OCI-M2 (cell line): ENCODE data around the gene PRR9.
"Not testable (repeated sequence)": the region's sequence is repeated elsewhere in the genome, so short reads cannot be mapped to it uniquely, and the experiment has no call there.

Experiments
- DNase-seq: peaks from one replicate; lab custom pipeline; 2025; ENCODE audit not compliant: unreplicated experiment; lab: John Stamatoyannopoulos, UW

The PRR9 gene, protein sequence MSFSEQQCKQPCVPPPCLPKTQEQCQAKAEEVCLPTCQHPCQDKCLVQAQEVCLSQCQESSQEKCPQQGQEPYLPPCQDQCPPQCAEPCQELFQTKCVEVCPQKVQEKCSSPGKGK

DNA sequence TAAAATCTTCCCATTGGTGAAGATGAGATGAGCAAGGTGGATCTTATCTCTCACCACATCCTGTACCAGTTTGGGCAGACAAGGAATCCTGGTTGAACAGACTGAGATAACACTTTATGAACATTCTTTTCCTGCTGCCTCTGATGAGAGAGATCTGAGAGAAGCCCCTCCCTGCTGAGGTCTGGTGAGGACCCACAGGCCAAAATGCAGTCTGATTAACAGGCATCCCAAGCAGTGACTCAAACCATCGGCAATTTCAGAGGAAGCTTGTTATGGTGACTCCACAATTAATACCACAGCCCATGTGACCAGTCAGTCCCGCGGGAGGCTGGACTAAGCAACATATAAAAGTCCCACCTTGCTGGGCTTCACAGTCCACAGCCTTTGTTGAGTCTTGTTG lies at the start of gene PRR9:
Gene PRR9 (plus strand): TSS at position 373 of the 400 bp plus-strand sequence. CDS start 561 bp downstream, outside the sequence.
- DNase-seq, result no peak

DNA sequence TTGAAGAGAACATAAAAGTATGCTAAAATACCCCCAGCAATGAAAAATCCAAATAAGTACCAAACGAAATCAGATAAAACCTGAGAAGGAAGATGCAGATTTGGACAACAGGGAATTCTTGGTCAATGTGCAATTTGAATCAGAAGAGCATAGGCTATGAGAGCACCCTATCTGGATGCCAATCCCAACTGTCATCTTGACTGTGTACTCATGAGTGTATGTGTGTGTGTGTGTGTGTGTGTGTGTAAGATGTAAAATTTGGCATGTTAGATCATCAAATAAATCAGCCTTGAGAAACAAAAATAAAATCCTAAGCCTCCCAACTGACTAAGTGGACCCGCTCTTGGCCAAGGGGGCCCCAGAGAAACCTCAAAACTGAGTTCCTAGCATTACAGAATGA lies 48.7 kb upstream of the PRR9 start:
- DNase-seq, result no peak

DNA sequence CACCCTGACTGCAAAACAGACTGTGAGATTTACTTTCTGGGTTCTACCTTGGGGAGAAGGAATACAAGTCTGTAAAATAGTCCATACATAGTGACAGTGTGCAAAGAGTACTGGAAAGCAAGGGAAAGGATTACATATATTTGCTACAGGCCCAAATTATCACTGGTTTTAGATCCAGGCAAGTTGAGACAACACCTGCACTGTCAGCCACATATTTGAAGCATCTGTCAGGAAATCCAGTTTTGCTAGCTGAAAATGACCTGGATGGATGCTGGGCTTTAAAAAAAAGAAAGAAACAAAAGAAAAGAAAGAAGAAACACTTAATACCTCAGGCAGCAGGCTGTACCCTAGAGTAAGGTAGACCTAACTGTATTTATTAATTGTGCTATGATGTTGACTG lies 42.8 kb upstream of the PRR9 start:
- no peak for DNase-seq

DNA sequence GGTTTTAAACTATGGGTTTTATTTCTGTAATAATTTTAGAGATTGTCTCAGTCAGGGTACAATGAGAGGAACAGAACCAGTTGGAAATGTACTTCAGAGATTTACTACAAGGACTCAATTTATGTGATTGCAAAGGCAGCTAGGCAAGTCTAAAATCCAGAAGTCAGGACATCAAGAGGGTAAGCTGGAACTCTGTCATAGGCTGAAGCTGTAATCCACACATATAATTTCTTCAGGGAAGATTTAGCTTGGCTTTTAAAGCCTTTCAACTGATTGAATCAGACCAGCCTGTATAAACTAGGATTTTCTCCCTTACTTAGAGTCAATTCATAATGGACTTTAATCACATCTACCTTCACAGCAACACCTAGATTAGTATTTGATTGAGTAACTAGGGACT lies 38.5 kb upstream of the PRR9 start:
- DNase-seq, result no peak

DNA sequence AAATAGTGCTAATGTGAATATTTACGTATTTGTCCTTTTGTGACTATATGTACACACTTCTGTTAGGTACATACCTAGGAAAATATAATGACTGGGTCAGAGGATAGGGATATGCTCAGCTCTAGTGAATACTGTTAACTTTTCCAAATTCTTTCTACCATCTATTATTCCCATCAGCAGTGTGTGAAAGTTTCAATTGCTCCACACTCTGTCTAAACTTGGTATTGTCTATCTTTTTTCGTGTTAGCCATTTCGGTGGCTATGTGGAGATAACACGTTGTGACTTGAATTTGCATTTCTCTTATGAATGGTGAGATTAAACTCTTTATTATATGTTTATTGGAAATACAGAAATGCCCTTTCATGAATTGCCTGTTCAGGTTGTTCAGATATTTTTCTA lies 36.8 kb upstream of the PRR9 start:
- no peak for DNase-seq

DNA sequence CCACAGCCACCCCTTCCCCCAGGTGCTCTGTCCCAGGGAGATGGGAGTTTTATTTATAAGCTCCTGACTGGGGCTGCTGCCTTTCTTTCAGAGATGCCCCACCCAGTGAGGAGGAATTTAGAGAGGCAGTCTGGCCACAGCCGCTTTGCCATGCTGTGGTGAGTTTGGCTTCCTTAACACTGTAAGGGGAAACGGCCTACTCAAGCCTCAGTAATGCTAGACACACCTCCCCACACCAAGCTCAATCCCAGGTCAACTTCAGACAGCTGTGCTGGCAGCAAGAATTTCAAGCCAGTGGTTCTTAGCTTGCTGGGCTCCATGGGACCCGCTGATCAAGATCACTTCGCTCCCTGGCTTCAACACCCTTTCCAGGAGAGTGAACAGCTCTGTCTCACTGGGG lies 29.1 kb upstream of the PRR9 start:
- not testable (repeated sequence) for DNase-seq

DNA sequence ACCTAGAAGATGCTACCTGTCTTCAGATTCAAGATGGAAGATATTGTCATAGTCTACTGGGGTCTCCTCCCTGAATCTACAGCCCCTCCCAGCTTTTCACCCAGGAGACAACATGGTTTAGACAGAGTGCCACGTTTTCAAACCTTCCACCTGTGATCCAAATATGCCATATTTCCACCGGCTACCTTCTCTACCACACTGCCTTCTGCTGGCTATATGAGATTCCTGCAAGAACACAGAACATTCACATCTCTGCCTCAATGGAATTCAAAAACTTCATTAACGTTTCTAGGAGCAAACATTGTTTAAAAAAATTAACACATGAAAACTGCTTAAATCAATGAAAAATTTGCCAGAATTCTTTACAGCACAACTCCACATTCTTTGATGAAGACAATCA lies 27.0 kb upstream of the PRR9 start:
- DNase-seq, result no peak

DNA sequence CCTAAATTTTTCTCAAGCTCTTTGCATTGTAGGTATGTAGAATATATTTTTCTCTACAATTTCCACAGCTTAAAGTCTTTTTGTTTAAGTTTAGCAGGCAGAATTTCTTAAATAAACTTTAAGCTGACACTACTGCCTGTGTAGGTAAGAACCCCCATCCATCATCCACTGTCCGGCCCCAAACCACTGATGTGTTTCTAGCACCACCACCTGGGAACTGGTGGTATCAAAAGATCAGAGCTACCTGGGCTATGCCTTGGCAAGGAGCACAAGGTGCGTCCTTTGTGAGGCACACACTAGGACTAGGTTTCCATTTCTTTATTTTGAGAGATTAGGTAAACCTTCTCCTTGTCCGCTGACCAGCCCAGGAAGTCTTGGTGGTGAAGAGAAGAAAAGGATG lies 24.7 kb upstream of the PRR9 start:
- no peak for DNase-seq

DNA sequence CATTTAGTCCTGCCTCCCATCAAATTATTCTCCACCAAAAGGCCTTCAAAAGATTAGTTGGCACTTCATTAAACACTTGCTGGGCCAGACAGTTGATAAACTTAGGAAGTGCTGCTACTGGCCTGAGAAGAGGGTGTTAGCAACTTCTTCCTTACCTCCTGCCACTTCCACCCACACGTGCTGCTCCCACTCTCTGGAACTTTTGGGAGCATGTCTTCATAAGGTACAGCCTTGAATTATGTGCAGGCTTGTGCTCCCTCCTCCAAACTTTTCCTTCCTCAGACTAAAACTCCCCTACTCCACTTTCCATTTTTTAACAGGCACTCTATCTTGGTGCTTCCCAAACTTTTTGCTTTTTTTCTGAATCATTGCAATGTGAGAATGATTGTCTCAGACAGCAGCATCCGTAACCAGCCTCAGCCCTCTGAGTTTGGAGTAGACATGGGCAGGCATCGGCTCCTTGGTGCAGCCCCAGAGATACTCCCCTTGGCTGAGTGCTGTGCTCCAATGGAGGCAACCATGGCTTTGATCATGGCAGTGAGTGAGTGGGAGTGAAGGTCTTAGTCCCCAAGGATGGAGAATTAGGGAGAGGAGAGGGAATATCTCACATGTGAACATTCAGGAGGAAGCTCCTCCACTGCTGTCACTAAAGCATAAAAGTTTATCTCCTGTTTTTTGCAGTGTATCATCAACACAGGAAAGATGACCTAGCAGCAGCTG lies 22.9 kb upstream of the PRR9 start:
- DNase-seq, result no peak

DNA sequence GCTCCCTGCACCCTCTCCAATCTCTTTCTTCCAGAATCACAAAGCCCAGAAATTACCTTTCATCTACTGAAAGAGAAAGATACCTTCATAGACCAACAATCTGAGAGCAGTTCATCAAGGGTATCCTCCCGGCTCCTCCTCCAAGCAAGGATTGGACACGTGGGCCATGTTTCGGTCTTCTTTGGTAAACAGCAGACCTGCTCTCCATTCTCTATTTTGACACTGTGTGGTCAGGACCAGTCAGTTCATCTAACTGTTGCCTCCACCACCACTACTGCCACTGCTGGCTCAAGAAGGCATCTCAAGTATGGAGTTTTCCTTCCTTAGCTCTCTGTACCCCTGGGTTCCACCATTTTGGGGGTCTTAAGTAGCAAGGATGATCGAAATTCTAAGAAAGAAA lies 22.2 kb upstream of the PRR9 start:
- no peak for DNase-seq

DNA sequence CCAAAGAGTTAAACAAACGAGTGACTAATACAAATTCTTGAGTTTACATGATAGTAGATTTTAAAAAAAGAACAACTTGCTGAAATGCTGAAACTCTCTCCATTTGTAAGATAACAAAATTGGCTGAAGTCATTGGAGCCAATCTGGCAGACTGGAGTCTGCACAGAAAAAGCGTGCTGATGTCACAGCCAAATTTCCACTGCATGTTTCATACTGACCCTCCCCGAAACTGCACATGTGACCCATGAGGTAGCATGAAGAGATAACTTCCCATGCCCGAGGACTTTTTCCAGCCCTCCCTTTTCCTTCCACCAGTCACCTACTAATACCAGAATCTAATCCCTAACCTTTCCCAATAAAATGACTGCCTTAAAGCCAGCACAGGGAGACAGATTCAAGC lies 15.4 kb upstream of the PRR9 start:
- DNase-seq, result no peak

DNA sequence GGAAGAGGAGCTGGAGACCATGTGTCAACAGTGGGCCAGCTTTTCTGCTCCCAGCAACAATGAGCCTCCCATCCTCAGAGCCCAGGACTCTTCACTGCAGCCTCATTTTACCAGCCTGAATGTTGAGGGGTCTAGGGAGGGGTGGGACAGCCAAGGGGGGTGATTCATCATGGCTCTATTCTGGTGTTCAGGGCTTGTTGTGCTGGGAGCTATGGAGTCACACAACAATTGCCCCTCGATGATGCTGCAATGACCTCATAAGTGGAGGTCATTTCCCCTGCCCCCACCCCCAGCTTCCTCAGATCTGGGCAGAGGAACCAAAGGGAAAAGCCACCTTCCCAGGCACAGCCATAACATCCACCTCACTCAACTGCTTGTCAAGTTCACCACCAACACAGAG lies 14.3 kb upstream of the PRR9 start, which contains the start of gene LELP1:
Gene LELP1 (plus strand): TSS at position 301 of the 400 bp plus-strand sequence. CDS start 1,278 bp downstream, outside the sequence.
- no peak for DNase-seq

DNA sequence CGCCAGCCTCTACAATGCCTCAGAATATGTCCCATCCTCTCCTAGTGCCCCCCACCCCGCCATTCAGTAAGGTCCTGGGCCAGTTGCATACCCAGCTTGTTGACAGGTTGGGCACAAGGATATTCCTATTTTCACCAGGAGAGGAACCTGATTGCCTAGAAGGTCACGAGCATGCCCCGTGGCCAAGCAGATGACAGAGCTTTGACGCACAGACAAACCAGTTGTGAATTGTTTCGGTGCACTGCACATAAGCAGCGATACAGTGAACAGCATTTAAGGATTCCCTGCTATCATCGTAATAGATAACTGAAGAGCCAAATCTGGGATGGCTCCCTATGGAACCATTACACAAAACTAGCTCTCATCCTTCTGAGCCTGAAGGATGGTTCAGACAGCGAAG lies 10.8 kb upstream of the PRR9 start:
- no peak for DNase-seq

DNA sequence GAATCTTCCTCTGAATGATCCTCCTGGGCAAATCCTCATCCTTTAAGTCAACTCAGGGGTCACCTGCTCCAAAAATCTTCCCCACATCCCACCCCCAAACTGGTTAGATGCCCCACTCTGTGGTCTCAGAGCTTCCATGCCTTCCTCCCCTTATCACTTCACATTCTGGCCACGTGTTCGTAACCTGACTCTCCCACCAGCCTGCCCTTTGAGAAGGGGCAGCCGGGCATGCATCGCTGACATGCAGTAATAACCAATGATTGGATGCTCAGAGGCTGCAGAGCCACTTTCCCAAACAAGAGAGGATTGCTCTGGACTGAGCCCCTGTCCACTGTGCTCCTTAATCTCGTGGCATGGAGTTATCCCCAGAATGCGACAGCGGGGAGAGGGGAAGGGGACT lies 7.2 kb upstream of the PRR9 start:
- no peak for DNase-seq

DNA sequence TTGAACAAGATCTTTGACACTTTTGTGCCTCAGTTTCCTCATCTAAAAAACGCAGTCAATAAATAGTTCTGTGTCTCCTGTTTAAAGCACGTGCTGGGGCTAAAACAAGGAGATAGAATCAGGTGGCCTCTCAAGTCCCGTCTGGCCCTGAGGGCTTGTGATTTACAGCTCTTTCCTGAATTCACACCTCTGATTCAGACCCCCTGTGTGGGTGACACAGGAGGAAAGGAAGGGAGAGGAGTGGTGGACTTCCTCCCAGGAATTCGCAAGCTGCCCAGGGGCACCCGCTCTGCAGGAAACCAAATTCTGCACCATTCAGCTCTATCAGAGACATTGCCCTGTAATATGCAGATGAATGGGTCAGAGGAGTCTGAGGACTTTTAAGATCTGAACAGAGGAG lies 5.2 kb upstream of the PRR9 start:
- DNase-seq, result no peak

DNA sequence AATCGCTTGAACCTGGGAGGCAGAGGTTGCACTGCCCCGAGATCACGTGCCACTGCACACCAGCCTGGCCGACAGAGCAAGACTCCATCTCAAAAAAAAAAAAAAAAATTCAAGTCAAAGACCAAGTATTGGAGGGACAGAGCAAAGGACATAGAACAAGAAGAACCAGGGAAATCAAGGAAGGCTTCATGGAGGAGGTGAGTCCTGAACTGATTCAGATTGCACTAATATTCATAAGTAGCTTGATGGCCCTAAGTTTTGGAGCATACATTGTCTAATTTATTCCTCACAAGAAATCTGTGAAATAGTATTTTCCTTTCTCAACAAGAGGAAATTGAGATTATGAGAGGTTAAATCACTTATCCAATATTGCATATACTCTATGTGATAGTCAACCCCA lies 3.9 kb upstream of the PRR9 start:
- no peak for DNase-seq

DNA sequence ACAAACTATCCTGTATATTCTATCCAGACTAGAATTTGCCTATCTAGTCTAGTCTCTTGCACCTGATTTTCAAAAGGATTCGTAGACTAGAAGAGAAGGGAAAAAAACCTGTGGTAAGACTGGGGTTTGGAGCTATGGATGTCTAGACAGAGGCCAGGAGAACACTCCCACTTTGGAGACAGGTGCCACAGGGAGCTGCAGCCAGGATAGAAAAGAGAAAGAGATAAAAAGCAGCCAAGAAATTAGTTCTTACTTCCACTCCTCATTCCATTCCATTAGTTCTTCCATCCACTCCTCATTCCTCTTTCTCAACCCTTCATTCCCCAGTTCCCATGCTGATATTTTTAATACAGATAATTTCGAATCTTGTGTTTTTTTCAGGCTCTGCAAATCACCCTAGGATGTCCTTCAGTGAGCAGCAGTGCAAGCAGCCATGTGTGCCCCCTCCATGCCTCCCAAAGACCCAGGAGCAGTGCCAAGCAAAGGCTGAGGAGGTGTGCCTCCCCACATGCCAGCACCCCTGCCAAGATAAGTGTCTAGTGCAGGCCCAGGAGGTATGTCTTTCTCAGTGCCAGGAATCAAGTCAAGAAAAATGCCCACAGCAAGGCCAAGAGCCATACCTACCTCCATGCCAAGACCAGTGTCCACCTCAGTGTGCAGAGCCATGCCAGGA lies 496 bp downstream of the PRR9 start:
- DNase-seq, result no peak

DNA sequence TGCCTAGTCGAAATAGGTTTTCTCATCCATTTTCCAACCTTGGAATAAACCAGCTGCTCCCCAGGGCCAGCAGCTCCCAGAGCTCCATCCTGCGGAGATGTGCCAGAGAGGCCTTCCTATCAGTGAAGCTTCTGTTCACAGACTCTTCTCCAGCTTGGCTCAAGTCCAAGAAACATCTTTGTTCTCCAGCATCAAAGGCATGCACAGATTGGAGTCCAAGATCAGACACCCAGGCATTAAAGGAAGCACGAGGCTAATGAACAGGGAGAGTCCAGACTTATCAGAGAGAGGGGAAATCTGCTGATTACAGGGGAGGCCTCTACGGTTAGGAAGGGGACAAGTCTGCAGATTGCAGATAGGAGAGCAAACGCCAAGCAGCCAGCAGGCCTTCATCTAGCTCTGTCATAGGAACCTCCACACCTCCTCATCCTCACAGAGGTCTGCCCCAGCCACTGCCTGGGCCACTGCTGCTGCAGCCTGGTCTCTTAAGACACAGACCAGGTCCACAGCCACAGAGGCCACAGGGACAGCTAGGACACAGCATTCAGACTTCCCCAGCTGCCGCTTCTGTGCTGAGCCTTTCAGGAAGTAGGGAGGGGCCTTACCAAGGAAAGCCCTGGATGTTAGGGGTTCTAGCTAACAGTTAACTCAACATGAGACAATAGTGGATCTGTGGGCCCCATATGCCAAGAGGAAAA lies 3.4 kb downstream of the PRR9 start:
- no peak for DNase-seq

DNA sequence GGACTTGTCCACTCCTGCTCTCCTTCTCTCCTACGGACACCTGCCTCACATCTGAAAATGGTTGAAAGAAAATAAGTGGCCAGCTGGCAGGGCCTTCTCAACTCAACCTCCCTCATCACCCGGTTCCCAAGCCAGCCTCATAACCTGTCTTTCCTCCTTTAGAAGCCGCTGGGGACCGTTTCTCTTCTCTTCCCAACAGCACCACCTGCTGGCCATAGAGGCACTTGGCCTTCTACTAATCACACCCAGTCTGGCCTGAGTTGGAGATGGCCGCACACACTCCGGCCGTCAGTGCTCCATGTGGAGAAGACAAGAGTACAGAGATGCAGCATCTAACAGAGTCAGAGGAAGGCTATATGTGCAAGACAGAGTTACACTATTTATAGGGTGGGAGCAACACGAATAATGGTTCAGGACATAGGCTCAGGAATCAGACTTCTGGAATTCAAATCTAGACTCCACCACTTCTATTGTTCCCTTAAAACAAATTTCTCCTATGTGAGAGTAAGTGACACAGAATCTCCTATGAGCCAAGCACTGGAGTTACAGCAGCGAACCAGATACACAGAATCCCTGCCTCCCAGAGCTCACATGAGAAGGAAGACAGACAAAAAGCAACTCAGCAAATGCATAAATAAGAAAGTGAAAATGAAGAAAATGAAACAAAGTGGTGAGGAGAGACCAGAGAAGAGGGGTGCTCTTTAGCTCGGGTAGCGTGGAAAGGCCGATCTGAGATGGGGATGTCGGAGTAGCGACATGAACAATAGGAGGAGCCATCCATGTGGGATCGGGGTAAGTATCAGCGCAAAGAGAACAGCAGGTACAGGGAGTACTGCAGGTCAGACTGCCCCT lies 5.9 kb downstream of the PRR9 start:
- DNase-seq, result peak; percentile 1

DNA sequence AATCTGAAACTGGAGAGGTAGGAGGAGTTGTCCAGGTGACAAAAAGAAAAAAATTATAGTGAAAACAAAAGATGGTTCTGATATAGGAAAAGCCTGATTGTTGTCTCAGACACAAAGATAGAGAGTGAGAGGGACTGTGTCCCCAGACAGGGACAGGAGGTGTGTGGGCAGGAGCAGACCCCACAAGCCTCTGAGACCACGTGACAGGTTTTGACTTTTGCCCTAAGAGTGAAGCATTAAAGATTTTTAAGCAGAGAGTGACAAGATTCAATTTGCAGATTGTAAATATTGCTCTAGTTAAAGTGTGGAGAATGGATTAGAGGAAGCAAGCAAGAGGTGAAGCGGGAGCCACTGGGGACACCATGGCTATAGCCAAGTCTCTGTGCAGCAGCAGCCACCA lies 10.4 kb downstream of the PRR9 start:
- DNase-seq, result no peak

DNA sequence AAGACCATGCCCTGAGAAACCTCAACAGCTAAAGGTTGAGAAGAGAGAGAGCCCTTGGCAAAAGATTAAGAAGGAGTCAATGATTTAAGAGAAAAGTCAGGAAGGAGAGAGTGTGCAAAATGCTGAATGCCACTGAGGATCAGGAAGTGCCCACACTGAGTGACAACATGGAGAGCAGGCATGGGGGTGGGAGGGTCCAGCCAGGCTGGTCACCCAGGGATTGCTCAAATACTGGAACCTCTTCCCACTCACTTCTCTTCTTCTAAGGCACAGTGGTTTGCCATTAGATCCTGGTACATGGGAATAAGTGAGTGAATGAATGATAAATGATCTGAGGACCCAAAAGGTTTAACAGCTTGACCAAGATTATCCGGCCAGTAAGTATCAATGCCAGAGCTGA lies 11.1 kb downstream of the PRR9 start:
- no peak for DNase-seq
